UCSD-AML1 (cell line): ENCODE data around the gene ZNF606.
"Not testable (repeated sequence)": the region's sequence is repeated elsewhere in the genome, so short reads cannot be mapped to it uniquely, and the experiment has no call there.

Source experiments
- DNase-seq: peaks from one replicate; lab custom pipeline; 2025; ENCODE audit not compliant: unreplicated experiment; lab: John Stamatoyannopoulos, UW

ZNF606 gene

DNA sequence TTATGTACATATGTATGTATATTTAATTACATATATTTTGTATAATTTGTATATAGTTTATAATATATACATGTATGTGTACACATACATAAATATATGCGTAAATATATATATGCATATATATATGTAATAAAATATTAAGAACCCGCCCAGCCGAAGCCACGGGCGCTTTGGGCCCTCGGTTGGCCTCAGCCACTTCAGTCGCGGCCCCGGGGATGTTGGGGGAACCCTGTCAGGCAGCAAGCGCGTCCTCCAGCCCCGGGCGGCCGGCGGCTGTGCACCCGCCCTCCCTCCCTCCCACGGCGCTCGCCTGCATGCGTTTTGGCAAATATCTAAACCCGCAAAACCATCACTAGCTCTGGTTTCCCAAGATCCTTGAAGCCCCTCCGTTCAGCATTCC, 7.9 kb upstream of the ZNF606 start:
- no peak for DNase-seq

DNA sequence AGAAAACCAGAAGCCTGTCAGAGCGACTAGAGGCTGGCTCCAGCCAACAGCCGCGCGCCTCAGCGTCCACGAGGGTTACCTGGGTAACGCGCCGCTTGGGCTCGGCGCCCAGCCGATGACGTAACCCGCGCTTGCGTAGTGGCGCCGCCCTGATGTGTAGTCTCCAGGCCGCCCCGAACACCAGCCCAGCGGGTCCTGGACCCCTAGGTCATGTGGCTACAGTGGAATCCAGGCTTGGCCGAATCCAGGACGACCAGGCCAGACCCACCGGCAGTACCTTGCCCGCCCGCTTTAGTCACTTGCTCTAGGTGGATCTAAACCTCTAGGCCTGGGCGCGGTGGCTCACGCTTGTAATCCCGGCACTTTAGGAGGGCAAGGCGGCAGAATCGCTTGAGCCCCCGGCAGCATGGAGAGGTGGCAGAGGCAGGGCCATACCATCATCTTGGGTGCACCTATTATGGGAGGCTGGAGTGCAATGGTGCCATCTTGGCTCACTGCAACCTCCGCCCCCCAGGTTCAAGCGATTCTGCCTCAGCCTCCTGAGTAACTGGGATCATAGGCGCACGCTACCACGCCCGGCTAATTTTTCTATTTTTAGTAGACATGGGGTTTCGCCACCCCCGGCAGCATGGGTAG, 7.2 kb upstream of the ZNF606 start:
- peak; percentile 54 for DNase-seq

DNA sequence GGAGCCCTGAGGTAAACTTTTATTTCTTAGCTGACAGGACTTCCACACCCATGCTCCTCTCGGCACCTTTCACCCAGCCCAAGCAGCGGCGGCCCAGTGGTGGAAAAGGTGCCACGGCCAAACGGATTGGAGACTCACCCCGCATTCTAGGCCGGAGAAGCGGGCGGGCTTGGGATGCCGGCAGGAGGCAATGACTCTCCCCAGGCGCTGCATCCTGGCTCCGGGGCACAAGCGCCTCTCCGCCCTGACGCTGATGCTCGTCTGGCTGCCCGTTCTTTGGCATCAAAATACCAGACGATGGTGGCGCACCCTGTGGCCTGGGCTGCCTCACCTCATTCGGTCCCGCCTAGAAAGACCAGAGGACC, 6.7 kb upstream of the ZNF606 start:
- no peak for DNase-seq

DNA sequence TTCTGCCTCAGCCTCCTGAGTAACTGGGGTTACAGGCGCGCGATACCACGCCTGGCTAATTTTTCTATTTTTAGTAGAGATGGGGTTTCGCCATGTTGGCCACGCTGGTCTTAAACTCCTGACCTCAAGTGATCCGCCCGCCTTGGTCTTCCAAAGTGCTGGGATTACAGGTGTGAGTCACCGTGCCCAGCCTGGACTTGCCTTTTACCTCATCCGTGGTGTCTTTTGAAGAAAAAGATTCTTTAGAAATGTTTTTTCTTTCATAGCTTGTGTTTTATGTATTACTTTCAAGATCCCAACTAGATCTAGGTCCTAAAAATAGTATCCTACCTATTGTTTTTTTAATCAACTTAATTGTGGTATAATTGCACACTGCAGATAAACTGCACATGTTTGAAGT, 6.3 kb upstream of the ZNF606 start:
- not testable (repeated sequence) for DNase-seq

DNA sequence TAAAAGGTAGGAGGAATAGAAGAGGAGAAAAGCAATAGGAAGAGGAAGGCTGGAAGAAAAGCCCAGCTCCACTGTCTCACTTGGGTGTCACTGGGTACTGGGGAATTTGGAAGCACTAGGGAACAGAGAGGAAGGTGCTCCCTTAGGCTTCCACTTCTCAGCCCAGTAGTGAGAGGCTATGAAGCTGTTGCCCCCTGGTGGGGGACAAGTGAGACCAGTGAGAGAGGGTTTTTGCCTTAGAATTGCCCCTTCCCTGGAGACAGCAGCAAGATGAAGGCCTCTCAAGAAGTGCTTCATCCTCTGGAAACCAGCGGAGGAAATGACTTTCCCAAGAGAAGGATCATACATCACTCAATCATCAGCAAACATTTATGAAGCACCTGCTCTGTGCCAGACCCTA, 4.7 kb upstream of the ZNF606 start:
- no peak for DNase-seq

DNA sequence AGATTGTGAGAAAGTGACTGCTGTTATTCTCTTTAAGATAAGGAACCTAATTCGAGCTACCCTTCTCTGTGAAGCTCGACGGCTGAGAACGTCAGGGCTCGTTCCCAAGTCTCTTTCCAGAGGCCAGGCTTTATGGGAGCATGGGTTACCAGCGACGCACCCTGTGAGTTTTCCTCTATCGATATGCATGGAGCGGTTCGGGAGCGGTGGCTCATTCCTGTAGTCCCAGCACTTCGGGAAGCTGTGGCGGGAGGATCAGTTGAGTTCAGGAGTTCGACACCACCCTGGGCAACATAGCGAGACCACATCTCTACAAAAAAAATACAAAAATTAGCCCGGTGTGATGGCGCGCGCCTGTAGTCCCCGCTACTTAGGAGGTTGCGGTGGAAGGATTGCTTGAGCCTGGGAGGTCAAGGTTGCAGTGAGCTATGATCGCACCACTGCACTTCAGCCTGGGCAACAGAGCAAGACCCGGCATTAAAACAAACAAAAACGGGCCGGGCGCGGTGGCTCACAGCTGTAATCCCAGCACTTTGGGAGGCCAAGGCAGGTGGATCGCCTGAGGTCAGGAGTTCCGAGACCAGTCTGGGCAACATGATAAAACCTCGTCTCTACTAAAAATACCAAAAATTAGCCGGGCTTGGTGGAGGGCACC, 681 bp upstream of the ZNF606 start:
- no peak for DNase-seq

DNA sequence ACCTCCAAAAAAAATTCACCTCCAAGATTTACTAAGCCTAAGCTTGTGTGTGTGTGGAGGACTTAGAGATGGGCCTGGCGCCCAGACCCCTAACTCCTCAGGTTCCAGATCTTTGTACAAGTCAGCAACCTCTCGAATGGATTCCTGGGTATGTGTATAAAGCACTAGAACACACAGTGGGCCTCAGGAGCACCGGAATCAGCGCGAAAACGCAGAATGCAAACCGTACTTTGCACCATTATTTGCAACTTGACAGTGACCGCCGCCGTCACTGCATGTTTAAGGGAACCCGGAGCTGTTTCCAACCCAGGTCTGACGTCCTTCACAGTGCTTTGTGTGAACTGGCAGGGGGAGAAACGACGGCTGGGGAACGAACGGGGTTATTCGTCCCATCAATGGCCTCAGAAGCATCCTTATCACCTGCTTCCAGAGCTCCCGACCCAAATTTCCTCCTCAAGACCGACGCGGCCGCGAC, 688 bp downstream of the ZNF606 start:
- peak; percentile 45 for DNase-seq

DNA sequence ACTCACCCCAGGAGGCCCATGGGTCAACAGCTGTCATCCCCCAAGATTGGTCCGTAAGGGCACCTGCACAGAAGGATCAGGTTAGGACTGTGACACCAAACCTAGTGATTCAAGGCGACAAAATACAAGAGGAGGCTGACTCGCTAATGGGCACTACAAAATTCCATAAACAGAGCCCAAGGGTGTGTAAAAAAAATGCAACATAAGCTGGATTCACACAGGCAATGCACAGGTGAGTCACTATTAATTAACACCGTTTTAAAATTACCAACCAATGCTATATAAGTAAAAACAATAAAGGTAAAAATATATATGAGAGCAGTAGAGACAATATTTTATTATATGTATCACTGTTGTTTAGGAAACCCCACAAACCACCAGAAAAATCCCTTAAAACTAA, 1.9 kb downstream of the ZNF606 start:
- DNase-seq, result no peak

DNA sequence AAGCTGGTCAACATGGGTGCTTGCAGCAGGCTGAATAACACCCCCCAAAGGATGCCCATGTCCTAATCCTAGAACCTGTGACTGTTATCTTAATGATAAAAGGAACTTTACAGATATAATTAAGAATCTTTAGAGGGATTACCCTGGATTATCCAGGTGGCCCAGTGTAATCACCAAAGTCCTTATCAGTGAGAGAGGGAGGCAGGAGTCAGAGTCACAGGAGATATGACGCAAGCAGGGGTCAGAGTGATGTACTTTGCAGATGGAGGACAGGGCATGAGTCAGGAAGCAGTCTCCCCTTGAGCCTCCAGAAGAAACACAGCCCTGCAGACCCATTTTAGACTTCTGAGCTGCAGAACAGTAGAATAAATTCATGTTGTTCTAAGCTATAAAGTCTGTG, 9.8 kb downstream of the ZNF606 start:
- DNase-seq, result no peak

DNA sequence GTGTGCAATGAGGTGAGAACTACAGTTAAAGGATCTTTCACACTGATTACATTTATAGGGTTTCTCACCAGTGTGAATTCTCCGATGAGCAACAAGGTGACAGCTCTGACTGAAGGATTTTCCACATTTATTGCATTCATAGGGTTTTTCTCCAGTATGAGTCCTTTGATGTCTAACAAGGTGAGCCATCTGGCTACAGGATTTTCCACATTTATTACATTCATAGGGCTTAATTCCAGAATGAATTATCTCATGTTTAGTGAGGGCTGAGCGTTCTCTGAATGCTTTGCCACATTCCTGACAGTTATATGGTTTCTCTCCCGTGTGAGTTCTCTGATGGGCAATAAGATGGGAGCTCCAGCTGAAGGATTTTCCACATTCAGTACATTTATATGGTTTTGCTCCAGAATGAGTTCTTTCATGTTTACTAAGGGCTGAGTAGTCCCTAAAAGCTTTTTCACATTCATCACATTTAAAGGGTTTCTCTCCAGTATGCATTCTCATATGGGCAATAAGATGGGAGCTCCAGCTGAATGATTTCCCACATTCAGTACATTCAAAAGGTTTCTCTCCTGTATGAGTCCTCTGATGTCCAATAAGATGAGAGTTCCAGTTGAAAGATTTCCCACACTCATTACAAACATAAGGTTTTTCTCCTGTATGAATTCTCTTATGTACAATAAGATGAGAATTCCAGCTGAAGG, 23.9 kb downstream of the ZNF606 start:
- DNase-seq, result no peak

DNA sequence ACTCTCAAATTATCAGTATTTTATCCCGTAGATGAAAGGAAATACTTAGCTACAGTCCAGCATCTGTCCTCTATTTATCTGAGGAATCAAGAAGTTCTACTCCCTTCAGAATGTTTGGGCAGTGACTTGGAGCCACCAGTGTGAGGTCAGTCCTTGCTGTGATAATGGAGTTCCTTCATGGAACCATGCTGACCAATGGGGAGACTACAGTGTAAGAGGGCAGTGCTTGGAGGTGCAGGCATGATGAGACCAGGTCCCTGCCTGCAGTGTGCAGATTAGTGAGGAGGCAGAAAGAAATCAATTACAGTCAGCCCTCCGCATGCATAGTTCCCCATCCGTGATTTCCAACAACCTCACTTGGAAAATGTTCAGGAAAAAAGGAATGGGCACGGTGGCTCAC, 28.2 kb downstream of the ZNF606 start, which contains the start of gene C19orf18:
Gene C19orf18 (minus strand): TSS at position 101 of the 400 bp plus-strand sequence. CDS start 102 bp downstream, outside the sequence.
- no peak for DNase-seq

DNA sequence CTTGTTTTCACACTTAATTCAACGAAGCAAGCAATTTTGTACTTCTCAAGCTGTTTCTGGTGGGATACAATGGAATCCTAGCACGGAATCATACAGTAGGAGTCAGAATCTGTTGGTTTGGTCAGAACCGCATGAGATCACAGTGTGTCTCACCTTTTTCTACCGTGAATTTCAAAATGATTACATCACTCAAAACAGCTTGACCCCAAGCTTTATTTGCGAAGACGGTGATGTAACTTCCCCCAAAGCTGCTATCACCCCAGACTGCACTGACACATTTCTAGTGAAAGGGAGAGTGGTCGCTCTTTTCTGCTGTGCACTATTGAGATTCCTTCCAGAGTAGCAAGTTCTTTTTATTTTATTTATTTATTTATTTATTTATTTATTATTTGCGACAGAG, 37.9 kb downstream of the ZNF606 start:
- DNase-seq, result no peak

DNA sequence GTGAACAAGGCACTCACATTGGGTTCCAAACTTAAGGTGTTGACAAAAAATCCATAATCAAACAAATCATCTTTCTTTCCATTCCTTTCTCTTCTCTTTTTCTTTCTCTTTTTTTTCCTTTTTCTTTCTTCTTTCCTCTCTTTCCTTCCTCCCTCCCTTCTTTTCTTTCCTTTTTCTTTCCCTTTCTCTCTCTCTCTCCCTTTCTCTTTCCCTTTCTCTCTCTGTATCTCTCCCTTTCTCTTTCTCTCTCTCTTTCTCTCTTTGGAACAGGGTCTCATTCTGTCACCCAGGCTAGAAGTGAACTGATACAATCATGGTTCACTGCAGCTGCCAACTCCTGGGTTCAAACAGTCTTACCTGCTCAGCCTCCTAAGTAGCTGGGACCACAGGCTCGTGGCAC, 40.8 kb downstream of the ZNF606 start:
- no peak for DNase-seq

DNA sequence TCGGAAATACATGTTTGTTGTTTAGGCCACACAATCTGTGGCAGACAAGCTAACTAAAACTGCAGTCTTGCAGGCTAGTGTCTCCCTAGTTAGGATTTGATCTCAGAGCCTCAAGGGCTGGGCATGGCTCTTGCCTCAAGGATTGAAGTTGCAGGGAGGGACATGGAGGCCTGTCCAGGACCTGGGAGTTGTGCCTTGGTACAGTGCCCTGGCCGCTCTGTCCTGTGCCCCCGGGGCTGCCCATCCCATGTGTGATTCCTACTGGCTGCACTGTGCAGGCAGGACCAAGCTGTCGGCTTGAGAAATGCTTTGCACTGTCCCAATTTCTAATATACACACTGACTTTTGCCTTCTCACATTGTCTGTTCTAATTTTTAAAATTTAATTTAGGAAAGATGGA, 47.6 kb downstream of the ZNF606 start:
- DNase-seq, result no peak

DNA sequence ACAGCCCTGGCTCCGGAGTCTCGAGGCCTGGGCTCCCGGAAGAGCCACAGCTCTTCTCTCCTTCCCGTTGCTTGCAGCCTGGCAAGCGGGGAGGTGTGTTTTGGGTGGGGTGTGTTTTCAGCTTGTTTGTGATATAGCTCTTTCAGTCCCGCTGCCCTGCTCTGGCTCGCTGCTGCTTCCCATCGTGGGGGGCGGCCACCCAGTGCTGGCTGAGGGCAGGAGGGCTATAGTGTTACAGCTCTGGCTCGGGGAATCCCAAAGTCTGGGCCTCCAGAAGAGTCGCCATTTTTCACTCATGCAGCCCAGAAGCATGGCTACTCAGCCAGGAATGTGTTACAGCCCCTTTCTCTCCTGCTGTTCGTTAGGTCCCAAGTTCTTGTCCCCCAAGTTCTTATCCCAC, 52.9 kb downstream of the ZNF606 start:
- no peak for DNase-seq

DNA sequence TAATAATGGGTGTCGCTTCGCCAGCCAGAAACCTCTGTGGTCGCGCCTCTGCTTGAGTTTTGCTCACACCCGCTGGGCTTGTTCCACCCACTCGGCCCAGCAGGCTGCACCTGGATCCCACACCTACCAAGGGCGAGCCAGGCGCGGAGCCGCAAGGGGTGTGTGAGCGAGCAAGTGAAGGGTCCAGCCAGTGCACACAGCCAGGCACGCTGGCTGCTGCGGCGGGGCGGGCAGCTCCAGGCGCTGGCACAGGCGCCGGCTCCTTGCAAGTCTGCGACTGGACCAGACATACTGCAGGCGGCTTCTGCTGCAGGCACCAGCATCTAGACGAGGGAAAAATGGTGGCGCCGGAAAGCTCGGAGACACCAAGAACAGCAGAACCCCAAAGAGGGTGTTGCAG, 53.3 kb downstream of the ZNF606 start:
- DNase-seq, result no peak

DNA sequence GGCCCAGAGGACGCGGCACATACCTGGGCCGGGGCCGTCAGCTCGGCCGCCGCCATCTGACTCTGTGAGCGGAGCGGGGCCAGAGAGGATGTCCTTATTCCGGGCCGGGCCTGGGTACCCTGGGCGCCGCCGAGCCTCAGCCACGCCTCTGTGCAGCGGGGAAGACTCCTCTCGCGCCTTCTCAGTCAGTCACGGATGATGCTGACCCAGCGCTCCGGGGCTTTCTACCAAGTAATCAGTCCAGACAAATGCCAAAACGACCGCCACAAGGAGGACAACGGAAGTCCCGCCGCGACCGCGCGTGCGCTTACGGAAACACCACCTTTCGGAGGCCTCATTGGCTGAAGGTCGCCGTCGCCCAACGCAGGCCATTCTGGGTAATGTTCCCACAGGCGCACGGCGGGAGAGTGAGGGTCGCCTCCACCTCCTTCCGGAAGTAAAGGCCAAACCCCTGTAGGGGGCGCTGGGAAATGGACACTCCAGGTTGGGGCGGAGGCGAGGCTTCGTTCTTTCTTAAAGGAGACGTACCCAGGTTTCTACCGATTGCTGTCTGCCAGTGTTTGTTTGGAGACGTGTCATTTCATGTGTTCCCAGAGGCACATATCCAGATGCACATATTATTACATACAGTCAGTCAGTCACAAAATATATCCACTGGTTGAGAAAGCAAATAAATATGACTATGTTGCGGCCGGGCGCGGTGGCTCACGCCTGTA, 55.0 kb downstream of the ZNF606 start, which contains the start of gene ZNF256:
Gene ZNF256 (minus strand): TSS at position 288 of the 716 bp plus-strand sequence. CDS start 232 bp downstream, at position 56.
- peak; percentile 94 for DNase-seq

DNA sequence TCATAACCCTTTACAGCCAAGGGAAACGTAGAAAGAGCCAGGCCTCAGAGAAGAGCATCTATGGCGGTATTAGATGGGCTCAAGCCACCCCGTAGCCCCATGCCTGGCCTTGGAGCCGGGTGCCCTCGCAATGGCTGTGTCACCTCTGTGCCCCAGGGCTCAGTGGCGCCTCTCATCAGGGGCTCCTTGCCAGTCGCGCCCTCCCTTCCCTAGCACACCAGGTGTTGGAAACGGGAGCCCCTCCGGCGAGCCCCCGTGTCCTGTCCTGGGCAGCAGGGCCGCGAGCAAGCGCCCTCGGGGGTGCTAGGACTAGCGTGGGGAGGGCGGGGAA, 55.6 kb downstream of the ZNF606 start:
- DNase-seq, result no peak

DNA sequence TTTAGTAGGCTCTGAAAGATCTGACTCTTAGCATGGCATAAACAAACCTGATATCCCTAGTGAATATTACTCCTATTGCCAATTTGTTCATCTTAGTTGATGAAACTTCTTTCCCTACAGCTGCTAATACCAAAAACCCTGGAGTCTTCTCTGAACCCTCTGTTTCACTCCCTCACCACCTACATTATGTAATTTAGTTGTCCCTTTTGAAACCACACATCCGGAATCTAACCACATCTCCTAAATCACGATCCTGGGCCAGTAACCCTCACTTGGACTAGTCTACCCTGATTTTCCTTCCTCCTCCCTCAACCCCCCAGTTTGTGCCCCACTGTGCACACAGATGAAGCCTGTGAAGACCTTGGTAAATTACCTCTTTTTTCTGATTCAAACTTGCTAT, 56.3 kb downstream of the ZNF606 start:
- DNase-seq, result no peak

DNA sequence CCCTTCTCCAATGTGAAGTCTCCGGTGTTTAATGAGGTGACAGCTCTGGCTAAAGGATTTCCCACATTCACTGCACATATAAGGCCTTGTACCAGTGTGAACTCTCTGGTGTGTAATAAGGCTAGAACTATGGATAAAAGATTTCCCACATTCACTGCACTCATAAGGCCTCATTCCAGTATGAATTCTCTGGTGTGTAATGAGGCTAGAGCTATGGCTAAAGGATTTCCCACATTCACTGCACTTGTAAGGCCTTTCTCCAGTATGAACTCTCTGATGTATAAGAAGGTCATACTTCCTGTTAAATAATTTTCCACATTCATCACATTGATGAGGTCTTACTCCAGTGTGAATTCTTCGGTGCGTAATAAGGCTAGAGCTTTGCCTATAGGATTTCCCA, 61.0 kb downstream of the ZNF606 start:
- no peak for DNase-seq

DNA sequence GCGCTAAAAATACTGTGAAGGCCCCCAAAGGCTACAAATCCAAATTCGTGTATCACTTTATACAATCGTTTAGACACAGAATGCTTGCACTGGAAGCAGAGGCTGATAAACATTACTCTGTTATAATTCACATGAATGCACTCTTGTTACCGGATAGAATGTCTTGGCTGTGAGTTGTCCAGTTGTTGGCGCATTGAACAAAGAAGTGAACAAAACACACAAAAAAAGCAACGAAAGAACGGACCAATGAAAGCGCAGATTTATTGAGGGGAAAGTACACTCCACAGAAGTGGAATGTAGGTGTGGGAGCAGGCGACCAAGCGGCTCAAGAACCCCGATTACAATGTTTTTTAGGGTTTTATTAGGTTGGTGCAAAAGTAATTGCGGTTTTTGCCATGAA, 66.9 kb downstream of the ZNF606 start:
- DNase-seq, result no peak
